KG1 (cell line): Measurements from ENCODE around the gene SLC6A5.
"Not testable (repeated sequence)": the region's sequence is repeated elsewhere in the genome, so short reads cannot be mapped to it uniquely, and the experiment has no call there.

Source experiments
- DNase-seq: peaks from one replicate; lab custom pipeline; 2025; lab: John Stamatoyannopoulos, UW

SLC6A5 gene

GRCh38 chr11:20599221-20600019, at the start of gene SLC6A5:
Gene SLC6A5 (plus strand): TSS chr11:20599608. CDS start chr11:20599673, 65 bp downstream.
- DNase-seq: peak; percentile 5

GRCh38 chr11:20551096-20551495, 48.3 kb upstream of the SLC6A5 start:
- no peak for DNase-seq

- DNase-seq: no peak
Observed at GRCh38 chr11:20555783-20556182, 43.6 kb upstream of the SLC6A5 start.

- not testable (repeated sequence) for DNase-seq
Observed at GRCh38 chr11:20556396-20556795, 43.0 kb upstream of the SLC6A5 start.

GRCh38 chr11:20558741-20559140, 40.7 kb upstream of the SLC6A5 start:
- DNase-seq: no peak

GRCh38 chr11:20559523-20560300, 39.7 kb upstream of the SLC6A5 start:
- DNase-seq: no peak

GRCh38 chr11:20561915-20562314, 37.5 kb upstream of the SLC6A5 start:
- DNase-seq: no peak

- no peak for DNase-seq
Observed at GRCh38 chr11:20563866-20564265, 35.5 kb upstream of the SLC6A5 start.

GRCh38 chr11:20564846-20565635, 34.4 kb upstream of the SLC6A5 start:
- no peak for DNase-seq

GRCh38 chr11:20566115-20566514, 33.3 kb upstream of the SLC6A5 start:
- DNase-seq: not testable (repeated sequence)

GRCh38 chr11:20566591-20567434, 32.6 kb upstream of the SLC6A5 start:
- DNase-seq: no peak

- not testable (repeated sequence) for DNase-seq
Observed at GRCh38 chr11:20579725-20580124, 19.7 kb upstream of the SLC6A5 start.

GRCh38 chr11:20583201-20583600, 16.2 kb upstream of the SLC6A5 start:
- DNase-seq: no peak

- no peak for DNase-seq
Observed at GRCh38 chr11:20584093-20584774, 15.2 kb upstream of the SLC6A5 start.

- DNase-seq: no peak
Observed at GRCh38 chr11:20589796-20590195, 9.6 kb upstream of the SLC6A5 start.

- no peak for DNase-seq
Observed at GRCh38 chr11:20590381-20590780, 9.0 kb upstream of the SLC6A5 start.

GRCh38 chr11:20592741-20593140, 6.7 kb upstream of the SLC6A5 start:
- no peak for DNase-seq

- no peak for DNase-seq
Observed at GRCh38 chr11:20594274-20595061, 4.9 kb upstream of the SLC6A5 start.

- no peak for DNase-seq
Observed at GRCh38 chr11:20595101-20595500, 4.3 kb upstream of the SLC6A5 start.
